ENCODE results near the gene GRHL3. TPM values are rescaled to one million over a fixed set of nuclear protein-coding genes. Genes with fewer than 3 reads are reported as not detected.

The GRHL3 gene
- total and polyA plus RNA-seq, 2 experiments from 2014 or later: not detected

GRCh38 chr1:24338447-24338846 lies 19.3 kb downstream of the GRHL3 start:
- in situ Hi-C loops (cut with MboI): no loop called here
- no peak overlapping the region for H3K4me3 ChIP-seq
- 78 to 81% methylated on average over 5 of the region's 5 CpGs for WGBS, 2 experiments (ENCODE audit: low coverage in 1 of 2, low lambda C conversion rate in 2 of 2, missing lambda C conversion rate in 2 of 2)

DNA sequence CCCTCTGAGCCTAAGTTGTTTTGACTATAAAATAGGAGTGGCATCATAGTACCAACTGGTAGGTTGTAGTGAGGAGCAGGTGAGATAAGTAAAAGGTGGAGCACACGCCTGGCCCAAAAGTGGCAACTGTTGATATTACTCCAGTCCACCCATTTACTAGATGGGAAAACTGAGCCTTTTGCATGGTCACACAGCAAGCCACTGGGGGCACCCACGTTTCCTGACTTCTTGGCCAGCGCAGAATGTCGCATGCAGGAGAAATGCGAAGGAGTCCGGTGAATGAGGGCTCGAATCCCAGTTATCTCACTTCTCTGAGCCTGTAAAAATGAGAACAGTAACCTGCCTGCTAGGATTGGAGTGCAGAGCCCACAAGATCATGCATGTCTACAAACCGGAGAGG lies 20.8 kb downstream of the GRHL3 start:
- Histone ChIP-seq H3K4me1 (ENCODE audit: insufficient read depth) (no peaks in the 10 kb centered on the region), H3K4me3 (no peak overlapping the region), H4K20me1 (ENCODE audit: insufficient read depth) (no peaks in the 10 kb centered on the region), H3F3A (ENCODE audit: insufficient read depth) (no peaks in the 10 kb centered on the region), H3K79me2 (ENCODE audit: insufficient read depth) (no peaks in the 10 kb centered on the region), H3K9ac (no peak overlapping the region), H3K4me2 (ENCODE audit: unreplicated experiment) (no peak overlapping the region), H3K9me2 (ENCODE audit: insufficient read depth) (no peaks in the 10 kb centered on the region), H3K9me3 (ENCODE audit: low read depth) (no peaks in the 10 kb centered on the region), H2AFZ (no peak overlapping the region), H3K27ac (no peak overlapping the region), H3K36me3 (ENCODE audit: low read depth) (no peaks in the 10 kb centered on the region), H3K27me3 (replicated peaks; ENCODE audit: insufficient read depth) (no peaks in the 10 kb centered on the region)
- in situ Hi-C loops (cut with MboI): no loop called here
- whole genome bisulfite sequencing, 2 experiments (ENCODE audit: low coverage in 1 of 2, low lambda C conversion rate in 2 of 2, missing lambda C conversion rate in 2 of 2): 85 to 87% methylated on average over 8 of the region's 8 CpGs
- DNase-seq: no peak
- no peak for TF ChIP-seq EZH2phosphoT487 (IDR thresholded peaks at IDR 0.05; ENCODE audit: insufficient read depth, low read depth)
- TF ChIP-seq EZH2 (IDR thresholded peaks at IDR 0.05; ENCODE audit: insufficient read depth, poor library complexity, severe bottlenecking): no peak

More at GRCh38 chr1:24338447-24338846, 19.3 kb downstream of the GRHL3 start:
- Histone ChIP-seq H3K27me3 (replicated peaks; ENCODE audit: insufficient read depth) (no peaks in the 10 kb centered on the region), H4K20me1 (ENCODE audit: insufficient read depth) (no peaks in the 10 kb centered on the region), H3K9me3 (ENCODE audit: low read depth) (no peaks in the 10 kb centered on the region), H3K9me2 (ENCODE audit: insufficient read depth) (no peaks in the 10 kb centered on the region), H3K4me2 (ENCODE audit: unreplicated experiment) (no peak overlapping the region), H3K9ac (no peak overlapping the region), H3K79me2 (ENCODE audit: insufficient read depth) (no peaks in the 10 kb centered on the region), H3K27ac (no peak overlapping the region), H3K36me3 (ENCODE audit: low read depth) (no peaks in the 10 kb centered on the region), H2AFZ (no peak overlapping the region), H3K4me1 (ENCODE audit: insufficient read depth) (no peaks in the 10 kb centered on the region), H3F3A (ENCODE audit: insufficient read depth) (no peaks in the 10 kb centered on the region)
- TF ChIP-seq EZH2phosphoT487 (IDR thresholded peaks at IDR 0.05; ENCODE audit: insufficient read depth, low read depth): no peak
- no peak for TF ChIP-seq EZH2 (IDR thresholded peaks at IDR 0.05; ENCODE audit: insufficient read depth, poor library complexity, severe bottlenecking)
- DNase-seq: no peak

- in situ Hi-C loops (cut with MboI): no loop called here
- Histone ChIP-seq H2AFZ (no peak overlapping the region), H3K4me1 (ENCODE audit: insufficient read depth) (no peaks in the 10 kb centered on the region), H3K9me3 (ENCODE audit: low read depth) (no peaks in the 10 kb centered on the region), H3K27me3 (replicated peaks; ENCODE audit: insufficient read depth) (no peaks in the 10 kb centered on the region), H3K4me2 (ENCODE audit: unreplicated experiment) (no peak overlapping the region), H3F3A (ENCODE audit: insufficient read depth) (no peaks in the 10 kb centered on the region), H3K4me3 (no peak overlapping the region), H3K79me2 (ENCODE audit: insufficient read depth) (no peaks in the 10 kb centered on the region), H3K27ac (no peak overlapping the region), H4K20me1 (ENCODE audit: insufficient read depth) (no peaks in the 10 kb centered on the region), H3K36me3 (ENCODE audit: low read depth) (no peaks in the 10 kb centered on the region), H3K9ac (no peak overlapping the region), H3K9me2 (ENCODE audit: insufficient read depth) (no peaks in the 10 kb centered on the region)
- WGBS, 2 experiments (ENCODE audit: low coverage in 1 of 2, low lambda C conversion rate in 2 of 2, missing lambda C conversion rate in 2 of 2): 67 to 73% methylated on average over 8 of the region's 8 CpGs
- DNase-seq: no peak
- TF ChIP-seq EZH2phosphoT487 (IDR thresholded peaks at IDR 0.05; ENCODE audit: insufficient read depth, low read depth) (no peak), EZH2 (IDR thresholded peaks at IDR 0.05; ENCODE audit: insufficient read depth, poor library complexity, severe bottlenecking) (no peak)
Observed at GRCh38 chr1:24340770-24341169, 21.6 kb downstream of the GRHL3 start.

- Histone ChIP-seq H3K27me3 (replicated peaks; ENCODE audit: insufficient read depth) (no peaks in the 10 kb centered on the region), H3K79me2 (ENCODE audit: insufficient read depth) (no peaks in the 10 kb centered on the region)
- in situ Hi-C loops (cut with MboI): no loop called here
Observed at GRCh38 chr1:24341260-24341659, 22.1 kb downstream of the GRHL3 start.

More at GRCh38 chr1:24341260-24341659, 22.1 kb downstream of the GRHL3 start:
- H4K20me1 ChIP-seq (ENCODE audit: insufficient read depth): no peaks in the 10 kb centered on the region
- no peak overlapping the region for H3K4me3 ChIP-seq
- no peaks in the 10 kb centered on the region for H3K9me2 ChIP-seq (ENCODE audit: insufficient read depth)
- H3F3A ChIP-seq (ENCODE audit: insufficient read depth): no peaks in the 10 kb centered on the region
- H3K4me1 ChIP-seq (ENCODE audit: insufficient read depth): no peaks in the 10 kb centered on the region
- no peak overlapping the region for H3K27ac ChIP-seq
- H3K36me3 ChIP-seq (ENCODE audit: low read depth): no peaks in the 10 kb centered on the region
- H2AFZ ChIP-seq: no peak overlapping the region
- no peak overlapping the region for H3K9ac ChIP-seq
- WGBS, 2 experiments (ENCODE audit: low coverage in 1 of 2, low lambda C conversion rate in 2 of 2, missing lambda C conversion rate in 2 of 2): 90 to 93% methylated on average over 8 of the region's 8 CpGs
- no peaks in the 10 kb centered on the region for H3K9me3 ChIP-seq (ENCODE audit: low read depth)
- no peak for DNase-seq
- no peak overlapping the region for H3K4me2 ChIP-seq (ENCODE audit: unreplicated experiment)
- no peak for TF ChIP-seq EZH2 (IDR thresholded peaks at IDR 0.05; ENCODE audit: insufficient read depth, poor library complexity, severe bottlenecking)
- no peak for TF ChIP-seq EZH2phosphoT487 (IDR thresholded peaks at IDR 0.05; ENCODE audit: insufficient read depth, low read depth)
